ENCODE measurements around the gene RBL1.

DNA sequence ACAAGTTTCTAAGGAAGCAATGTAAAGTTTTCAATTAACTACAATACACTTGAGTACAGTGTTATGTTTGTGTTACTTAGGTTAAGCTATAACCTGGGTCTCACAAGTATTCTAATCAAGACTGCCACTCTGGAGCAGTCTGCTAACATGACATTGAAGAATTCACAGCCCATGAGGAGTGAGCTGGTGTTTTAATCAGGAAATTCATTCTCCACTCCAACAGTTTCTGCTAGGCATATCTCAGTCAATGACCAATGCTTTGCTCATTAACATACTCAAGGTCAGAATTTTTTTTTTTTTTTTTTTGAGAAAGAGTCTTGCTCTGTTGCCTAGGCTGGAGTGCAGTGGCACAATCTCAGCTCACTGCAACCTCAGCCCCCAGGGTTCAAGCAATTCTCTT is 84.7 kb downstream of the RBL1 start:
- TF ChIP-seq CTCF (IDR thresholded peaks at IDR 0.05) (no peak), EP300 (IDR thresholded peaks at IDR 0.05) (no peak)

Measured in gastroesophageal sphincter (tissue), 3 donors.